Erythroblast (primary cell): Measurements from ENCODE around the gene CENPO.
"Not testable (repeated sequence)": the region's sequence is repeated elsewhere in the genome, so short reads cannot be mapped to it uniquely, and the experiment has no call there.

Experiments used
- DNase-seq, 2 experiments: peaks; one replicate each; lab custom pipeline; 2025; lab: John Stamatoyannopoulos, UW
- GATA1 ChIP-seq: IDR thresholded peaks from 2 replicates; pipeline ENCODE4 v1.6.1; 2011; ENCODE audit warnings: low read depth, mild to moderate bottlenecking, control low read depth, low read length, moderate library complexity
- POLR2A ChIP-seq: IDR thresholded peaks from 2 replicates; pipeline ENCODE4 v1.6.1; 2011; ENCODE audit warnings: mild to moderate bottlenecking, low read length

Gene CENPO

GRCh38 chr2:24833821-24834732, 40.9 kb downstream of the CENPO start:
- no peak for TF ChIP-seq POLR2A
- TF ChIP-seq GATA1: no peak
- DNase-seq: no peak

GRCh38 chr2:24834733-24835395, 41.6 kb downstream of the CENPO start:
- TF ChIP-seq POLR2A (no peak), GATA1 (no peak)

GRCh38 chr2:24835411-24835810, 42.2 kb downstream of the CENPO start:
- not testable (repeated sequence) for DNase-seq

More at GRCh38 chr2:24834733-24835395, 41.6 kb downstream of the CENPO start:
- no peak for DNase-seq

GRCh38 chr2:24836206-24836605, 43.0 kb downstream of the CENPO start:
- no peak for DNase-seq

GRCh38 chr2:24836706-24837105, 43.5 kb downstream of the CENPO start:
- TF ChIP-seq GATA1 (no peak), POLR2A (no peak)
- no peak for DNase-seq

More at GRCh38 chr2:24836206-24836605, 43.0 kb downstream of the CENPO start:
- TF ChIP-seq POLR2A (no peak), GATA1 (no peak)

- no peak for TF ChIP-seq POLR2A
- TF ChIP-seq GATA1: no peak
- DNase-seq: no peak
Measured at GRCh38 chr2:24837996-24838513, 44.8 kb downstream of the CENPO start.

- no peak for TF ChIP-seq GATA1
- TF ChIP-seq POLR2A: no peak
Measured at GRCh38 chr2:24838541-24838940, 45.3 kb downstream of the CENPO start.

GRCh38 chr2:24839729-24840128, 46.5 kb downstream of the CENPO start:
- TF ChIP-seq GATA1: no peak
- no peak for TF ChIP-seq POLR2A

More at GRCh38 chr2:24838541-24838940, 45.3 kb downstream of the CENPO start:
- no peak for DNase-seq

GRCh38 chr2:24840164-24840869, 47.1 kb downstream of the CENPO start:
- no peak for DNase-seq
- no peak for TF ChIP-seq GATA1
- TF ChIP-seq POLR2A: no peak

More at GRCh38 chr2:24839729-24840128, 46.5 kb downstream of the CENPO start:
- DNase-seq: no peak

GRCh38 chr2:24840962-24841945, 48.0 kb downstream of the CENPO start:
- DNase-seq: no peak
- TF ChIP-seq GATA1 (no peak), POLR2A (no peak)

- TF ChIP-seq POLR2A: no peak
- no peak for TF ChIP-seq GATA1
Measured at GRCh38 chr2:24842081-24843050, 49.1 kb downstream of the CENPO start.

More at GRCh38 chr2:24842081-24843050, 49.1 kb downstream of the CENPO start:
- no peak for DNase-seq
